Rectal smooth muscle tissue (tissue), 1 donor: Measurements from ENCODE around the gene SERPINA3.

ENCODE experiments used
- H3K27ac ChIP-seq: one replicate; pipeline ENCODE4 v1.7.0; 2013; ENCODE audit warnings: low read depth, low read length, inconsistent platforms
- H3K27me3 ChIP-seq: one replicate; pipeline ENCODE4 v1.7.0; 2013; ENCODE audit warnings: low read length; ENCODE audit not compliant: control insufficient read depth, insufficient read depth
- H3K36me3 ChIP-seq: one replicate; pipeline ENCODE4 v1.7.0; 2013; ENCODE audit warnings: low read length; ENCODE audit not compliant: control insufficient read depth, insufficient read depth
- H3K4me1 ChIP-seq: one replicate; pipeline ENCODE4 v1.7.0; 2013; ENCODE audit warnings: low read length; ENCODE audit not compliant: control insufficient read depth, insufficient read depth
- H3K4me3 ChIP-seq: one replicate; pipeline ENCODE4 v1.7.0; 2013; ENCODE audit warnings: low read length
- H3K9ac ChIP-seq: one replicate; pipeline ENCODE4 v1.7.0; 2013; ENCODE audit warnings: low read length

SERPINA3 gene

GRCh38 chr14:94612174-94612573 is at the start of gene SERPINA3:
Gene SERPINA3 (plus strand): TSS chr14:94612391. CDS start chr14:94614442, 2,051 bp downstream.
- H3K36me3 ChIP-seq = no peaks in the 10 kb centered on the region
- H3K9ac ChIP-seq = no peak within 1 kb of the TSS
- peak within 1 kb of the TSS; percentile 4 for H3K27ac ChIP-seq
- no peak within 1 kb of the TSS for H3K4me3 ChIP-seq
- H3K4me1 ChIP-seq = no peaks in the 10 kb centered on the region
- H3K27me3 ChIP-seq = no peaks in the 10 kb centered on the region

DNA sequence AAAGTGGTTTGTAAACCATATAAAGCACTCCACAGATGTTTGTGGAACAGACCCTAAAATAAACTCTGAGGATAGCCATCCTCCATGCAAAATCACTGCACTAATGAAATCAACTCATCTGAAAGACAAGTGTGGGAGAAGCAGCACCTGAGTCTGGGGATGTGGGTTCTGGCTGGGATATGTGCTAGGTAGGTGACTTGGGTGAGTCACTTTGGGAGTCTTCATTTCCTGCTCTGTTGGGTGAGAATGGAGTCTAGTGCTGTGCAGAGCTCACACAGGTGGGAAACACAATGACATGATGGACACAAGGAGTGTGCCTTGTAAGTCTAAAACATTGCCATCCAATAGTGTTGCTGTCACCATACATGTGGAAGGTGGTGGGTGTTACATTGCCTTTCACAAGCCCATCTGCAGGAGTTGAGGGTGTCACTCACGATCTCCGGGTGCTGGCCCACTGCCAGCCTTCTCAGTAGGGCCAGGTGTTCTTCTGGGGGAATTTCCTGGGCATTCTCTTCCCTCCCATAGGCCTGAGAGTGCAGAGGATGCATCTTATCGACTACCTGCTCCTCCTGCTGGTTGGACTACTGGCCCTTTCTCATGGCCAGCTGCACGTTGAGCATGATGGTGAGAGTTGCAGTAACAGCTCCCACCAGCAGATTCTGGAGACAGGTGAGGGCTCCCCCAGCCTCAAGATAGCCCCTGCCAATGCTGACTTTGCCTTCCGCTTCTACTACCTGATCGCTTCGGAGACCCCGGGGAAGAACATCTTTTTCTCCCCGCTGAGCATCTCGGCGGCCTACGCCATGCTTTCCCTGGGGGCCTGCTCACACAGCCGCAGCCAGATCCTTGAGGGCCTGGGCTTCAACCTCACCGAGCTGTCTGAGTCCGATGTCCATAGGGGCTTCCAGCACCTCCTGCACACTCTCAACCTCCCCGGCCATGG is 49.0 kb upstream of the SERPINA3 start:
- Histone ChIP-seq H3K27ac (no peak overlapping the region), H3K4me3 (no peak overlapping the region), H3K4me1 (no peaks in the 10 kb centered on the region), H3K9ac (no peak overlapping the region), H3K27me3 (no peaks in the 10 kb centered on the region), H3K36me3 (no peaks in the 10 kb centered on the region)

DNA sequence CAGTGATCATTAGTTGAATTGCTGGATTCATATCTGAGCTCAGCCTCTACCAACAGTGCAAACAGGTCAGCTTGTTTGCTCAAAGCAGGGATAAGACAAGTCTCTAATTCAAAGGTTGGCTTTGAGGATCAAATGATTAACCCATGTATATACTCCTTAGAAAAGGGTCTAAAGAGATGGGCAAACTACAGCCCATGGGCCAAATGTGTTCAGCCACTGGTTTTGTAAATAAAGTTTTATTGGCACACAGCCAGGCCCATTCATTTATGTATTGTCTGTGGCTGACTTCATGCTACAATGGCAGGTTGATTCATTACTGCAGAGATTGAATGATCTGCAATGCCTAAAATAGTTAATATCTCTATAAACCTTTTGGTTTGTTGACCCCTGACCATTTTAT is 47.8 kb upstream of the SERPINA3 start:
- Histone ChIP-seq H3K36me3 (no peaks in the 10 kb centered on the region), H3K4me1 (no peaks in the 10 kb centered on the region), H3K4me3 (no peak overlapping the region), H3K27ac (no peak overlapping the region), H3K27me3 (no peaks in the 10 kb centered on the region), H3K9ac (no peak overlapping the region)

DNA sequence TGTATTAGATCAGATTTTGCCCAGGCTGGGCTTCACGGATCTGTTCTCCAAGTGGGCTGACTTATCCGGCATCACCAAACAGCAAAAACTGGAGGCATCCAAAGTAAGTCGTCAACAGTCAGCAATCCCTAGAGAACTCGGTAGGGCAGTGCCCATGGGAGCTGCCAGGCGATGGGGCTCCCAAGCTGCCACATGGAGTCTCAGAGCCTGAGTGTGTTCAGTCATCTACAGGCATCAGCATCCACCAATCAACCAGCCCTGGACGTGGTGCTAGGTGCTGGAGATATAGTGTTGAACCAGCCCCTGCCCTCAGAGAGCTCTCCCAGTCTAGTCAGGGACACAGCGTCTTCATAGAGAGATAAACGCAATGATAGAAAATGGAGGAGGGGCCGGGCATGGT is 44.0 kb upstream of the SERPINA3 start:
- Histone ChIP-seq H3K4me3 (no peak overlapping the region), H3K9ac (no peak overlapping the region), H3K36me3 (no peaks in the 10 kb centered on the region), H3K27ac (no peak overlapping the region), H3K4me1 (no peaks in the 10 kb centered on the region), H3K27me3 (no peaks in the 10 kb centered on the region)

- H3K27ac ChIP-seq = no peak overlapping the region
- no peaks in the 10 kb centered on the region for H3K4me1 ChIP-seq
- H3K9ac ChIP-seq = no peak overlapping the region
These were observed 42.7 kb upstream of the SERPINA3 start for GRCh38 chr14:94569381-94570001.

GRCh38 chr14:94570002-94570400 is 42.2 kb upstream of the SERPINA3 start:
- H3K4me3 ChIP-seq = no peak overlapping the region
- H3K36me3 ChIP-seq = no peaks in the 10 kb centered on the region
- H3K27ac ChIP-seq = no peak overlapping the region
- H3K4me1 ChIP-seq = no peaks in the 10 kb centered on the region
- no peak overlapping the region for H3K9ac ChIP-seq
- H3K27me3 ChIP-seq = no peaks in the 10 kb centered on the region

More at GRCh38 chr14:94569381-94570001, 42.7 kb upstream of the SERPINA3 start:
- H3K36me3 ChIP-seq = no peaks in the 10 kb centered on the region
- no peaks in the 10 kb centered on the region for H3K27me3 ChIP-seq
- H3K4me3 ChIP-seq = no peak overlapping the region

GRCh38 chr14:94570440-94570839 is 41.8 kb upstream of the SERPINA3 start:
- no peak overlapping the region for H3K9ac ChIP-seq
- no peaks in the 10 kb centered on the region for H3K4me1 ChIP-seq
- H3K27ac ChIP-seq = no peak overlapping the region
- no peak overlapping the region for H3K4me3 ChIP-seq
- H3K27me3 ChIP-seq = no peaks in the 10 kb centered on the region
- H3K36me3 ChIP-seq = no peaks in the 10 kb centered on the region

- Histone ChIP-seq H3K27me3 (no peaks in the 10 kb centered on the region), H3K27ac (no peak overlapping the region), H3K36me3 (no peaks in the 10 kb centered on the region), H3K4me1 (no peaks in the 10 kb centered on the region), H3K9ac (no peak overlapping the region), H3K4me3 (no peak overlapping the region)
These were observed 40.8 kb upstream of the SERPINA3 start for GRCh38 chr14:94571395-94571794.

GRCh38 chr14:94571950-94572349 is 40.2 kb upstream of the SERPINA3 start:
- H3K27me3 ChIP-seq = no peaks in the 10 kb centered on the region
- H3K36me3 ChIP-seq = no peaks in the 10 kb centered on the region
- peak overlapping the region; percentile 15 for H3K27ac ChIP-seq
- no peak overlapping the region for H3K9ac ChIP-seq
- H3K4me1 ChIP-seq = no peaks in the 10 kb centered on the region
- no peak overlapping the region for H3K4me3 ChIP-seq

- Histone ChIP-seq H3K27me3 (no peaks in the 10 kb centered on the region), H3K36me3 (no peaks in the 10 kb centered on the region), H3K9ac (no peak overlapping the region), H3K27ac (no peak overlapping the region), H3K4me1 (no peaks in the 10 kb centered on the region), H3K4me3 (no peak overlapping the region)
These were observed 39.4 kb upstream of the SERPINA3 start for GRCh38 chr14:94572637-94573303.

- no peaks in the 10 kb centered on the region for H3K4me1 ChIP-seq
- no peak overlapping the region for H3K9ac ChIP-seq
- no peaks in the 10 kb centered on the region for H3K27me3 ChIP-seq
- H3K36me3 ChIP-seq = no peaks in the 10 kb centered on the region
- no peak overlapping the region for H3K4me3 ChIP-seq
- H3K27ac ChIP-seq = no peak overlapping the region
These were observed 38.5 kb upstream of the SERPINA3 start for GRCh38 chr14:94573475-94574277.

DNA sequence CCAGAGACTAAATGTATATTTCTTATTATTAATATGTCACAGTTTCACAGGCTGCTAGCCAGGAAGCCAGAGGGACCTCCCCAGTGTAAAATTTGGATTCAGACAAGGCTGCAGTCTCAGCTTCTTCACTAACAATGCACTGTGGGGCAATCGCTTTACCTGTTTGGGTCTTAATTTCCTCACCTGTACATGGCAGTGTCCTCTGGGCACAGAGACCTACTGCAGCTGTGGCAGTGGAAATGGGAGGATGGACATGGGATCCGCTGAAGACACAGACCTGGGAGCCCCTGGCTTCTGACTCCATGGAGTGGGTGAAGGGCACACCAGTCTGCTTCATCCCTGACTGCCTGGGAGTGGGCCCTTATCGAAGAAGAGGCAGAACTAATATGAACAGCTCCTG is 37.9 kb upstream of the SERPINA3 start:
- Histone ChIP-seq H3K9ac (no peak overlapping the region), H3K27ac (no peak overlapping the region), H3K4me3 (no peak overlapping the region), H3K4me1 (no peaks in the 10 kb centered on the region), H3K36me3 (no peaks in the 10 kb centered on the region), H3K27me3 (no peaks in the 10 kb centered on the region)
